GM19043 (cell line): Measurements from ENCODE around the gene BBS5.
"Not testable (repeated sequence)": the region's sequence is repeated elsewhere in the genome, so short reads cannot be mapped to it uniquely, and the experiment has no call there.

Experiments
- ATAC-seq: cut with Tn5 transposase; IDR thresholded peaks from one replicate; pipeline ENCODE4 v1.9.1; 2021; ENCODE audit warnings: low read depth; ENCODE audit not compliant: unreplicated experiment

The BBS5 gene

GRCh38 chr2:169539460-169539859 lies 60.2 kb downstream of the BBS5 start:
- not testable (repeated sequence) for ATAC-seq

- ATAC-seq, result no peak
Measured at GRCh38 chr2:169540146-169540545, 60.9 kb downstream of the BBS5 start.

- ATAC-seq, result no peak
Measured at GRCh38 chr2:169542433-169542832, 63.1 kb downstream of the BBS5 start.

- no peak for ATAC-seq
Measured at GRCh38 chr2:169546756-169547155, 67.5 kb downstream of the BBS5 start.
